Measurements from ENCODE around the gene WRAP73.

Gene WRAP73

DNA sequence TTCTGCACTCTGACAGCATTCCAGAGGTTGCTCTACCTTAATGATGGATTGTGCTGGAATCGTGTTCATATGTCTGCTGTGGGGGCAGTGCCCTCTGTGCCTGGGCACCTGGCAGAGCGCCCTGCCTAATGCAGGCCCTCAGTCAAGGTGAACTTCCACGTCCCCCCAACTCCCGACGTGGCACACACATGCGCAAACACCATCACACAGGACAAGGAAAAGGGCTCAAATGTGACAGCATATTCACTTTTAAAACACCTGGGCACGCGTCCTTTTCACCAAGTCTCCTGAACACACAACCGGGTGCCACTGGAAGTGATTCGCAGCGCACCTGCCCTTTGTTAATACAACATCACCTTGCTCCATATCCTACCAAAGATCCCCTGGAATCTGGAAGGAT is 13.4 kb downstream of the WRAP73 start:
- TF ChIP-seq, protein P1, sequence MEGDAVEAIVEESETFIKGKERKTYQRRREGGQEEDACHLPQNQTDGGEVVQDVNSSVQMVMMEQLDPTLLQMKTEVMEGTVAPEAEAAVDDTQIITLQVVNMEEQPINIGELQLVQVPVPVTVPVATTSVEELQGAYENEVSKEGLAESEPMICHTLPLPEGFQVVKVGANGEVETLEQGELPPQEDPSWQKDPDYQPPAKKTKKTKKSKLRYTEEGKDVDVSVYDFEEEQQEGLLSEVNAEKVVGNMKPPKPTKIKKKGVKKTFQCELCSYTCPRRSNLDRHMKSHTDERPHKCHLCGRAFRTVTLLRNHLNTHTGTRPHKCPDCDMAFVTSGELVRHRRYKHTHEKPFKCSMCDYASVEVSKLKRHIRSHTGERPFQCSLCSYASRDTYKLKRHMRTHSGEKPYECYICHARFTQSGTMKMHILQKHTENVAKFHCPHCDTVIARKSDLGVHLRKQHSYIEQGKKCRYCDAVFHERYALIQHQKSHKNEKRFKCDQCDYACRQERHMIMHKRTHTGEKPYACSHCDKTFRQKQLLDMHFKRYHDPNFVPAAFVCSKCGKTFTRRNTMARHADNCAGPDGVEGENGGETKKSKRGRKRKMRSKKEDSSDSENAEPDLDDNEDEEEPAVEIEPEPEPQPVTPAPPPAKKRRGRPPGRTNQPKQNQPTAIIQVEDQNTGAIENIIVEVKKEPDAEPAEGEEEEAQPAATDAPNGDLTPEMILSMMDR (IDR thresholded peaks at IDR 0.05; ENCODE audit: extremely low read depth, missing control alignments) = no peak
- DNase-seq (ENCODE audit: low spot score) = no peak

- DNase-seq (ENCODE audit: low spot score) = no peak
- TF ChIP-seq, protein P1 (IDR thresholded peaks at IDR 0.05; ENCODE audit: extremely low read depth, missing control alignments) = no peak
Observed at GRCh38 chr1:3636080-3636479, 13.8 kb downstream of the WRAP73 start.

GRCh38 chr1:3634059-3634800 is 15.7 kb downstream of the WRAP73 start:
- TF ChIP-seq, protein P1 (IDR thresholded peaks at IDR 0.05; ENCODE audit: extremely low read depth, missing control alignments) = no peak

GRCh38 chr1:3633344-3634058 is 16.4 kb downstream of the WRAP73 start:
- DNase-seq (ENCODE audit: low spot score) = no peak
- TF ChIP-seq, protein P1 (IDR thresholded peaks at IDR 0.05; ENCODE audit: extremely low read depth, missing control alignments) = no peak

More at GRCh38 chr1:3634059-3634800, 15.7 kb downstream of the WRAP73 start:
- DNase-seq (ENCODE audit: low spot score) = no peak

- DNase-seq (ENCODE audit: low spot score) = no peak
- TF ChIP-seq, protein P1 (IDR thresholded peaks at IDR 0.05; ENCODE audit: extremely low read depth, missing control alignments) = no peak
Observed at GRCh38 chr1:3632716-3633343, 17.1 kb downstream of the WRAP73 start.

DNA sequence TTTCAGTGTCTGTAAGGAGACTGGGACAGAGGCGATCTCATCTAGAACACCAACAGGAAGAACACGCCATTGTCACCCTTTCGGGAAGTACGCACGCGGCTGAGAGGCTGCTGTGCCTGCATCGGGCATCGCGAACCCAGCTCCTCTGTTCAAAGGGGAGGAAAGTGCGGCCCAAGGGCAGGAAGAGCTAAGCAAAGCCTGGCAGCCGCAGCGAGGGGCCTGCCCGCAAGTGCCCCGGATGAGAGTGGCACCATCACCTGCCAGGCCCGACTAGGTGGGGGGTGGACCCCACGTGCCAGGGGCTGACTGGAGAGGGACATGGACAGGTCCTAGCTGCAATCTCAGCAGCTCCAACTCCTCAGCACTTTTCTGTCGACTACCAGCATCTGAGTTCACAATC is 17.6 kb downstream of the WRAP73 start:
- no peak for DNase-seq (ENCODE audit: low spot score)
- TF ChIP-seq, protein P1 (IDR thresholded peaks at IDR 0.05; ENCODE audit: extremely low read depth, missing control alignments) = no peak
